ENCODE measurements around the gene TMC8. TPM values are rescaled to one million over a fixed set of nuclear protein-coding genes. Genes with fewer than 3 reads are reported as not detected.
A peak's percentile ranks its signal among the peaks of the same experiment; 100 is the strongest.

The TMC8 gene
- total RNA-seq, 4 donors from 2014 or later: 1.3 to 5.3 (median 2.3) TPM

DNA sequence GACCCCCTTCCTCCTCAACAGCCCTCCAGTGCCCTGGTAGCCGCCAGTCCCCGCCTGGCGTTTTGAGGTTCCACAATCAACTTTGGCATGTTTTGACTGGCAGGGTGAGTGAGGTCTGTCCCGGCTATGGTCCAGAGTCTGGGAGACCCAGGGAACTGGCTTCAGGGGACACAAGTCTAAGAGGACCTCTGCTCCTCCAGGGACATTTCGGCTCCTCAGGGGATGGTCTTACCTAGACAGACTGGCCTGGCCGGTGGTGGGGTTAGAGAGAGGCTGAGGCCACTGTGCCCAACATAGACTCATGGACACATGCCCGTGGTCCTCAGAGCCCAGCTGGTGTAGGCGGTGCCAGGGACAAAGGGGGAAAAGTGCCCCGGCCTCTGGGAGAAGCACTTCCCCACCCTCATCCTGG lies 2.2 kb downstream of the TMC8 start:
- 85% methylated on average over 9 of the region's 9 CpGs for WGBS
- Histone ChIP-seq H3K27me3 (peaks cover 5 to 44% (median 14%) of the 10 kb centered on the region in 4 donors), H3K4me3 (no peak overlapping the region), H3K9me3 (no peaks in the 10 kb centered on the region), H3K4me1 (peaks cover 34 to 61% (median 53%) of the 10 kb centered on the region in 4 donors), H3K36me3 (no peaks in the 10 kb centered on the region), H3K27ac (replicated peaks in 1 of 4) (no peak overlapping the region)
- no peak for TF ChIP-seq POLR2AphosphoS5 (IDR thresholded peaks at IDR 0.05)
- TF ChIP-seq CTCF (IDR thresholded peaks at IDR 0.05): no peak
- no peak for DNase-seq (ENCODE audit: extremely low spot score)
- intact Hi-C loops (cut with DNase I): no loop called here

GRCh38 chr17:78133179-78133951 lies 2.8 kb downstream of the TMC8 start:
- WGBS: 94% methylated on average over 23 of the region's 30 CpGs
- Histone ChIP-seq H3K27me3 (peaks cover 5 to 39% (median 12%) of the 10 kb centered on the region in 4 donors), H3K36me3 (no peaks in the 10 kb centered on the region), H3K4me1 (peaks cover 30 to 55% (median 47%) of the 10 kb centered on the region in 4 donors), H3K4me3 (no peak overlapping the region), H3K27ac (replicated peaks in 1 of 4) (no peak overlapping the region), H3K9me3 (no peaks in the 10 kb centered on the region)
- intact Hi-C loops (cut with DNase I): no loop called here
- TF ChIP-seq CTCF (IDR thresholded peaks at IDR 0.05) (no peak), EP300 (IDR thresholded peaks at IDR 0.05) (no peak), POLR2AphosphoS5 (IDR thresholded peaks at IDR 0.05) (no peak), POLR2A (IDR thresholded peaks at IDR 0.05; ENCODE audit: low read depth) (no peak)
- DNase-seq (ENCODE audit: extremely low spot score): no peak

DNA sequence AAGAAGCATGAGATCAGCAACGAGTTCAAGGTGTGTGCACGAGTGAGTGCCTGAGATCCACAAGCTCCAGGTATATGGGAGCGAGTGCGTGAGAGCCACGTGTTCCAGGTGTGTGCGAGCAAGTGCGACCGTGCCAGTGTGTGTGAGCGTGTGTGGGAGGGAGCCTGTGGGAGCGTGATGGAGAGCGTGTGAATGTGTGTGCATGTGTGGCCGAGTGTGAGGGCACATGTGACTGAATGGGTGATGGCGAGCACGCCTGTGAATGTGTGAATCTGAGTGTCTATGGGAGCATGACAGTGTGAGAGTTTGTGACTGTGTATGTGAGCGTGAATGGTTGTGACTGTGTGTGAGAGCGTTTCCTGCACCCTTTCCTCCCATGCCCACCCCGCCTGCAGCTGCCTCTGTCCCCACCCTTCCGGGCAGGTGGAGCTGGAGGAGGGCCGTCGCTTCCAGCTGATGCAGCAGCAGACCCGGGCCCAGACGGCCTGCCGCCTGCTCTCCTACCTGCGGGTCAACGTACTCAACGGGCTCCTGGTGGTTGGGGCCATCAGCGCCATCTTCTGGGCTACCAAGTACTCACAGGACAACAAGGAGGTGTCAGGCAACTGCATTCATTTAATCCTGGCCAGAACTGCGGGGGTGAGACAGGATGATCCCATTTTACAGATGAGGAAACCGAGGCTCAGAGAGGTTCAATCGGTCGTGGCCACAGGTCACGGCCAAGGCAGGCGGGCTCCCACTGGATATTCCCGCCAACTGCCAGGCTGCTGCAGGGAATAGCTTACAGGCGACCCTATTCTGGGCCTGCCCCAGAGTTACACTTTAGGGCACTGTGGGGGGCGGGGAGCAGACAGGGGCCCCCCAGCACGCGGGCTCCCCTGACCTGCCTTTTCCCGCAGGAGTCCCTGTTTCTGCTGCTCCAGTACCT lies 3.7 kb downstream of the TMC8 start:
- Histone ChIP-seq H3K36me3 (no peaks in the 10 kb centered on the region), H3K4me1 (peaks cover 24 to 46% (median 39%) of the 10 kb centered on the region in 4 donors), H3K4me3 (no peak overlapping the region), H3K9me3 (no peaks in the 10 kb centered on the region), H3K27me3 (peaks cover 5 to 30% (median 8%) of the 10 kb centered on the region in 4 donors), H3K27ac (replicated peaks in 1 of 4) (no peak overlapping the region)
- intact Hi-C loops (cut with DNase I): no loop called here
- no peak for TF ChIP-seq EP300 (IDR thresholded peaks at IDR 0.05)
- TF ChIP-seq CTCF (IDR thresholded peaks at IDR 0.05): peak in 1 of 3 experiments; percentile 40
- no peak for DNase-seq (ENCODE audit: extremely low spot score)
- WGBS: 69% methylated on average over 30 of the region's 39 CpGs

DNA sequence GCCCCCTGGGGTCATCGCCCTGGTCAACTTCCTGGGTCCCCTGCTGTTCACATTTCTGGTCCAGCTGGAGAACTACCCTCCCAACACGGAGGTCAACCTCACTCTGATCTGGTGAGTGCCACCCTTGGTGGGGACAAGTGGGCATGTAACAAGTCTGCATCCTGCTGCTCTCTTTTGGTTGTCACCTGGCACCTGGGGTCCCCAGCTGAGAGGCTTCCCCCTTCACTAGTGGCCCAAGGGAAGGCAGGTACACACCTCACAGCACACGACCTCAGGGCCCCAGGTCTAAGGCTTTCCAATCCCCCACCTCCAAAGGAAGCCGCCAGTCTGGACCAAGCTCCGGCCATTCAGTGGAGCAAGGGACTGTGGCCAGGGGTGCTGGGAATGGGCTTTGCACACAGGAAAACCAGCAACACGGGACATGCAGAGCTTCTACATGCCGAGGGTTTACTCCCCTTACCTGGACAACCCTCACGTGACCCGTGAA lies 4.4 kb downstream of the TMC8 start:
- intact Hi-C loops (cut with DNase I): no loop called here
- H3K27ac ChIP-seq (replicated peaks in 1 of 4): no peak overlapping the region
- H3K4me1 ChIP-seq: peaks cover 17 to 39% (median 32%) of the 10 kb centered on the region in 4 donors
- H3K36me3 ChIP-seq: no peaks in the 10 kb centered on the region
- TF ChIP-seq POLR2AphosphoS5 (IDR thresholded peaks at IDR 0.05) (no peak), POLR2A (IDR thresholded peaks at IDR 0.05; ENCODE audit: low read depth) (no peak), EP300 (IDR thresholded peaks at IDR 0.05) (no peak), CTCF (IDR thresholded peaks at IDR 0.05) (no peak)
- no peaks in the 10 kb centered on the region for H3K9me3 ChIP-seq
- peaks cover 5 to 24% (median 8%) of the 10 kb centered on the region in 4 donors for H3K27me3 ChIP-seq
- 92% methylated on average over 2 of the region's 9 CpGs for WGBS
- H3K4me3 ChIP-seq: no peak overlapping the region
- DNase-seq (ENCODE audit: extremely low spot score): no peak

All from esophagus muscularis mucosa (tissue), 4 donors.